HG02678 (cell line): ENCODE measurements around the gene TTLL1.
A peak's percentile ranks its signal among the peaks of the same experiment; 100 is the strongest.

ENCODE experiments used
- ATAC-seq: cut with Tn5 transposase; IDR thresholded peaks from one replicate; pipeline ENCODE4 v1.9.1; 2021; ENCODE audit warnings: mild to moderate bottlenecking, moderate library complexity; ENCODE audit not compliant: unreplicated experiment

The TTLL1 gene

GRCh38 chr22:43088984-43089717 is at the start of gene TTLL1:
Gene TTLL1, minus strand, starts transcription at chr22:43089391. Its CDS starts 13,805 bp downstream, at chr22:43075586.
- ATAC-seq = peak; percentile 86

GRCh38 chr22:43136801-43137200 is 47.6 kb upstream of the TTLL1 start:
- ATAC-seq = no peak

GRCh38 chr22:43136255-43136654 is 47.1 kb upstream of the TTLL1 start:
- no peak for ATAC-seq

GRCh38 chr22:43135565-43135964 is 46.4 kb upstream of the TTLL1 start:
- ATAC-seq = no peak

- no peak for ATAC-seq
These were observed 45.4 kb upstream of the TTLL1 start for GRCh38 chr22:43134553-43134952.

- no peak for ATAC-seq
These were observed 44.2 kb upstream of the TTLL1 start for GRCh38 chr22:43133401-43133800.

GRCh38 chr22:43131773-43132501 is 42.7 kb upstream of the TTLL1 start:
- ATAC-seq = no peak

- no peak for ATAC-seq
These were observed 40.5 kb upstream of the TTLL1 start for GRCh38 chr22:43129426-43130425.

- no peak for ATAC-seq
These were observed 39.8 kb upstream of the TTLL1 start for GRCh38 chr22:43128928-43129424.

- ATAC-seq = no peak
These were observed 38.9 kb upstream of the TTLL1 start for GRCh38 chr22:43128116-43128515.

GRCh38 chr22:43127166-43127908 is 38.1 kb upstream of the TTLL1 start:
- no peak for ATAC-seq

GRCh38 chr22:43126501-43127165 is 37.4 kb upstream of the TTLL1 start:
- no peak for ATAC-seq

GRCh38 chr22:43118953-43119458 is 29.8 kb upstream of the TTLL1 start:
- peak; percentile 86 for ATAC-seq

- no peak for ATAC-seq
These were observed 29.0 kb upstream of the TTLL1 start for GRCh38 chr22:43118024-43118849.

GRCh38 chr22:43116932-43117331 is 27.7 kb upstream of the TTLL1 start:
- ATAC-seq = no peak

- ATAC-seq = no peak
These were observed 25.8 kb upstream of the TTLL1 start for GRCh38 chr22:43114958-43115357.

GRCh38 chr22:43113526-43114251 is 24.5 kb upstream of the TTLL1 start:
- no peak for ATAC-seq
